ENCODE data around the gene TUT4.
"Not testable (repeated sequence)": the region's sequence is repeated elsewhere in the genome, so short reads cannot be mapped to it uniquely, and the experiment has no call there.

The TUT4 gene
- total RNA-seq, result 142 to 167 reads per million in 2 donors

DNA sequence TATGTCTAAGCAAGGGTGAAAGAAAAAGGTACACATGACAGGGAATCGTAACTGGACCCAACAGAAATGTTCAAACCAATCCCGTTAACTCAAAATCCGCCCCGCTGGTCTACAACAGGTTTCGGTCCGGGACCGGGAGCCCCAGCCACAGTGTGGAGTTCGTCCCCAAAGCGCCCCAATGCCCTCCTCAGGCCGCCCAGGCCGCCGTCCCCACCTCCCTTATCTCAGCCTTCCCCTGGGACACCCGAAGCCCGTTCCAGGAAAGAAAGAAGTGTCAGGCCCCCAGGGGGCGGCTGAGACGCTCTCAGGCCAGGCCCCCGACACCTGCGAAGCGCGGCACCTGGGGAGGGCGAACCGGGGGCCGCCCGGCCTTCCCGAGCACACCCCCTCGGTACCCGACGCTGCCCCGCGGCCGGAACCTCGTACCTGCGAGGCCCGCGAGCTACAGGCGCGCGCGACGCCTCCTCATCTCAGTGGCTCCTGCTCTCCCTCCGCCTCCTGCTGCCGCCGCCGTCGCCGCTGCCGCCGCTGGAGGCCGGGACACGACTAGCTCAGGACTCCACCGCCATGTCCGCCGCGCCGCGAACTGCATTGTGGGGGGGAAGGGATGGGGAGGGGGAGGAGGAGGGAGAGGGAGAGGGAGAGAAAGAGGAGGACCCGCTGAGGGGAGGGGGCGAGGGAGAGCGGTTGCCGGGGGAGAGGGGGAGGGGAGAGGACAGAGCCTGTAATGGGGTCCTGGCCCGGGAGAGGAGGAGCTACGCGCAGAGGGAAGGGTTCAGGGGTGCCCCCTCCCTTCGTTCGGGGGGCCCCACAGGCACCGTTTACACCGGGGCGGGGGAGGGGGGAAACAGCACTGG is at the start of gene TUT4:
TUT4 (minus strand) TSS at position 588 of the 857 bp plus-strand sequence. CDS start 26,812 bp downstream, outside the sequence.
- DNase-seq, result peak; percentile 49 to 90 (median 64)

DNA sequence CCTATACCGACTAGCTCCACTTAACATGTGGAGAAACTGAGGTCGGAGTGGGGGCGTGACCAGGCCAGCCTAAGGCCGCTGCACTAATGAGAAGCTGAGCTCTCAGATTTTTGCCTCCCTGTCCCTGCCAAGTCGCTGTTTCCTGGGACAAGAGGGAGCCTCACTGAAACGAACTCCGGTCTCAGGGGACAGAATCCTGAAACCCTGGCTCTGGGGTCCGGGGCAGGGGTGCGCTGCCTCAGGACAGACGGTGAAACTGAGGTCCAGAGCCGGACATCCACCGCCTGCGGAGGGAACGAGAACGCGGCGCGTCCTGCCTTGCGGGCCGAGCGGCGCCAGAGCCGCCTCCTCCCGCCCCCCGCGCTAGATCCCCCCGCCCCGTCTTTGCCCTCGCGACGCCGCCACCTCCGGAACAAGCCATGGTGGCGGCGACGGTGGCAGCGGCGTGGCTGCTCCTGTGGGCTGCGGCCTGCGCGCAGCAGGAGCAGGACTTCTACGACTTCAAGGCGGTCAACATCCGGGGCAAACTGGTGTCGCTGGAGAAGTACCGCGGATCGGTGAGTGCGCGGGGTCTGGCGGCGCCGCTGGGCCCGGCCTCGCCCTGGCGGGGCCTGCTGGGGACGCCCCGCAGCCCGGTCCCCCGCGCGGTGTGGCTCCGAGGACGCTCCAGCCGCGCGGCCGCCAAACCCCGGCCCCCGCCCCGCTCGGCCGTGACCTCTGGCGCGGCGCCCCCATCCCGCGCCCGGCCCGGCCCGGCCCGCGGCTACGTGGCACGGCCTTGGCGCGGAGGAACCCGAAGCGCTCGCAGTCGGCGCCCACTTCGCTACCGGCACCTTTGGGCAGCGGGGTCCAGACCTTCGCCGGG is 49.3 kb upstream of the TUT4 start, which contains the start of gene GPX7:
GPX7 (plus strand) TSS at position 381 of the 865 bp plus-strand sequence; CDS start at position 420, 39 bp downstream.
- DNase-seq, result peak; percentile 28 to 80 (median 50)

DNA sequence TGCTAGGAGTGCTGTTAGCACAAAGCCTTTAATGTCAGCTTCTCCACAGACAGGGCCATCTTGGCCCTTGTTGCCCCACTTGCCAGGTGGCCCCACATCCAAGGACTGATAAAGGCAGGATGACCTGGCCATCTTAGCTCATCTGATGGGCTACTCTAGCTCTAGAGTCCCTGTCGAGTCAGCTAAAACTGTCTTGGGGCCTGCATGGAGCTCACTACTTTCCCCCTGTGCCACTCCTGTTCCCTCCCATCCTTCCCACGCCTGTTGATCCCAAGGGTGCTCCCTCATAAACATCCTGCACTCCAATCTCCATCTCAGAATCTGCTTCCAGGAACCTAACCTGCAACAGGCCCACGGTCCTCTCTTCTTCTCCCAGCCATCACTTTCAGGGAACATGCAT is 48.6 kb upstream of the TUT4 start:
- no peak for DNase-seq

- no peak for DNase-seq
Observed at GRCh38 chr1:52600533-52601179, 47.8 kb upstream of the TUT4 start.

GRCh38 chr1:52599236-52599635 is 46.3 kb upstream of the TUT4 start:
- no peak for DNase-seq

- DNase-seq, result no peak
Observed at GRCh38 chr1:52598729-52599128, 45.8 kb upstream of the TUT4 start.

DNA sequence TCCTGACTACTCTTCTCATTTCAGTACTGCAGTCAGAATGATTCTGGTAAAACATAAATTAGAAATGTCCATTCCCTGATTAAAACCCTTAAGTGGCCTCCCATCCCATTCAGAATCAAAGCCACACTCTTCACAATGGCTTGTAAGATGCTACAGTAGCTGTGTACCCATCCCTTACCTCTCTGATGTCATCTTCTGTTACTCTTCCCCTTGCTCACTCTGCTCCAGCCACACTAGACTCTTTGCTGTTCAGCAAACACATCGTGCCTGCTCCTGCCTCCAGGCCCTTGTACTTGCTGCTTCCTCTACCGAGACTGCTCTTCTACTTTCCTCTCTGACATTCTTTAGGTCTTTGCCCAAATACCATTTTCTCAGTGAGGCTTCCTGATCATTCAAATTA is 45.0 kb upstream of the TUT4 start:
- no peak for DNase-seq

DNA sequence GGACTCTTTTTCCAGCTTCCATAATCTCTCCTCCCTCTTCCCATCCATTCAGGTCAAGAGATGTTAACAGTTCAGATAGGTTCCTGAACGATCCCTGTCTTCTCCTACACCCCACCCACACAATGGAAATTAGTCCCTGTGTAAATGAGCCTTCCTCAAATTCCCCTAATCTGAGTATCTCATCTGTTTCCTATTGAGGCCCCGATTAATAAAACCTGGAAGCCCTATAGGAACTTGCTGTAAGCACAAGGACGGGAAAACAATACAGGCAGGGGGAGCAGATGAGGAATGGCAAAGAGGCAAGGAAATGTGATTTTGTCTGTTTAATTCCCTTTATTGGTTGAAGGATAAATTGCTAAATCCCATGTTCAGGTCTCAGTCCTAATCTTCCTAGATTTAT is 42.2 kb upstream of the TUT4 start:
- DNase-seq, result no peak

- DNase-seq, result no peak
Observed at GRCh38 chr1:52593495-52593894, 40.6 kb upstream of the TUT4 start.

GRCh38 chr1:52592637-52593323 is 39.9 kb upstream of the TUT4 start:
- DNase-seq, result no peak

DNA sequence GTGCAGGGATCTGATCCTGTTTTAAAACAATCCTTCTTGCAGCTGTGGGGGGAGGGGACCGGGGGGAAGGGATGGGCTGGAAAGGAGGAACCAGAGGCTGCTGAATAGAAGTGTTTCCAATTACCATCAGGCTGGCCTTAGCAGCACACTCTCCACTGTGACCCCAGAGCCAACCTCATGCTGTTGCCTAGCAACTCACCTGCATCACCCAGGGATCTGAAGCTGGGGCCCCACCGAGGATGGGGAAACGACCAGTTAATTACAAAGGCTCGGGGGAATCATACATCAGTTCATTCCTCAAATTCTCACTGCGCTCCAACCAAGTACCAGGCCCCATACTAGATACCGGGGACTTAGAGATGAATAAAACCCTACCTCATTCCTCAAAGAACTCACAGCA is 37.4 kb upstream of the TUT4 start:
- no peak for DNase-seq

- no peak for DNase-seq
Observed at GRCh38 chr1:52588535-52588934, 35.6 kb upstream of the TUT4 start.

DNA sequence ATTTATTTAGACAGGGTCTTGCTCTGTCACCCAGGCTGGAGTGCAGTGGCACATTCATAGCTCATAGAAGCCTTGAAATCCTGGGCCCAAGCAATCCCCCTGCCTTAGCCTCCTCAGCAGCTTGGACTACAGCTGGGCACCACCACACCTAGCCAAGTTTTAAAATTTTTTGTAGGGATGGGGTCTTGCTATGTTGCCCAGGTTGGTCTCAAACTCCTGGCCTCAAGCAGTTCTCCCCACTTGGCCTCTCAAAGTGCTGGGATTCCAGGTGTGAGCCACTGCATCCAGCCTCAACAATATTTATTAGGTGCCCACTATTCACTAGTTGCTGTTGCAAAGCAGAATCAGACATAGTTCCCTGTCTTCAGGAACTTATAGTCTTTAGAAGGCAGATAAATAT is 35.1 kb upstream of the TUT4 start:
- no peak for DNase-seq

DNA sequence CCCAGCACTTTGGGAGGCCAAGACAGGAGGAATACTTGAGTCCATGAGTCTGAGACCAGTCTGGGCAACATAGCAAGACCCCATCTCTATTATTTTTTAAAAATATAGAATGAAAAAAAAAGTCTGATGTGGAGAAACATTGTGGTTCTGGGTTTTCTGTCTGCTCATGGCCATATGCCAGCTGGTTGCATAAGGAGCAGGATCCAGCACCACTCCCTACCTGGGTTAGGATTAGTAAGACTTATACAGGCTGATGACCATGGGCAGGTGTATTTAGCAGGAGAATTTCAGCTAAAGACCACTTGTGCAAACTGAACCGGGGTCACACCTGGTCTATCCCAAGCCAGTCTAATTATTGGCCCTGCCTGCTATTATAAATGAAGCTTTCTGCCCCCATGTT is 32.6 kb upstream of the TUT4 start:
- no peak for DNase-seq

DNA sequence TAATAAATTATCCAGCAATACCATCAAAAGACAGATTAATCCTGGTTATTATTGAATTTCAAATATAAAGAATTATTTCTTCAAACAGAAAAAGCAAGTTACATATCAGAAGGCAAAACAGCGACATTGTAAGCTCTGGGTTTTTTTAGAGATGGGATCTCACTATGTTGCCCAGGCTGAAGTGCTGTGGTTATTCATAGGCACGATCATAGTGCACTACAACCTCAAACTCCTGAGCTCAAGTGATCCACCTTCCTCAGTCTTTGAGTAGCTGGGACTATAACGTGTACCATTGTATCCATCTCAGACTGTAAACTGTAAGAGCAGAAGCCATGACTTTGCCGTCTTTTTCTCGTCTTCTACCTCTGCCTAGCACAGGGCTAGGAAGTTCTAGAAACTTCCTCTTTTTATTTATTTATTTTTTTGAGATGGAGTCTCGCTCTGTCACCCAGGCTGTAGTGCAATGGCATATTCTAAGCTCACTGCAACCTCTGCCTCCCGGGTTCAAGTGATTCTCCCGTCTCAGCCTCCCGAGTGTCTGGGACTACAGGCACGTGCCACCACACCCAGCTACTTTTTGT is 29.3 kb upstream of the TUT4 start:
- DNase-seq, result no peak

DNA sequence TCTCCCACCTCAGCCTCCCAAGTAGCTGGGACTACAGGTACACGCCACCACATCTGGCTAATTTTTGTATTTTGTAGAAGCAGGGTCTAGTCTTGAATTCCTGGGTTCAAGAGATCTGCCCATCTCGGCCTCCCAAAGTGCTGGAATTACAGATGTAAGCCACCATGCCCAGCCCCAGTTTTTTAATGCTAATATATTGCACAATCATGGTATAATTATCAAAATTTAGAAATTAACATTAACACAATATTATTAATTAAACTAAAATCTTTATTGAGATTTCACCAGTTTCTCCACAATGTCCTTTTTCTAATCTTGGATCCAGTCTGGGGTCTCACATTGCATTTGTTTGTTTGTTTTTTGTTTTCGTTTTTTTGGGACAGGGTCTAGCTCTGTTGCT is 27.4 kb upstream of the TUT4 start:
- DNase-seq, result no peak

GRCh38 chr1:52579415-52579814 is 26.5 kb upstream of the TUT4 start:
- DNase-seq, result peak in 1 of 5 experiments; percentile 43

- DNase-seq, result not testable (repeated sequence)
Observed at GRCh38 chr1:52578066-52578465, 25.2 kb upstream of the TUT4 start.

- DNase-seq, result no peak
Observed at GRCh38 chr1:52576074-52576473, 23.2 kb upstream of the TUT4 start.

- no peak for DNase-seq
Observed at GRCh38 chr1:52574594-52574993, 21.7 kb upstream of the TUT4 start.

GRCh38 chr1:52572387-52572786 is 19.5 kb upstream of the TUT4 start:
- no peak for DNase-seq

- DNase-seq, result peak in 1 of 5 experiments; percentile 52
Observed at GRCh38 chr1:52571783-52572182, 18.9 kb upstream of the TUT4 start.
